SK-N-SH (cell line): ENCODE results near the gene MAPK10. TPM values are rescaled to one million over a fixed set of nuclear protein-coding genes. Genes with fewer than 3 reads are reported as not detected.

Source experiments
- CTCF ChIA-PET: fragments of 300-600, 350-600 bp; formaldehyde crosslinking; extraction: SDS; loops from one replicate; lab custom pipeline; 2021; lab: Yijun Ruan, JAX
- POLR2A ChIA-PET: fragments of 350-600 bp; sonication (Branson Sonifier 250); formaldehyde crosslinking; extraction: SDS; loops from one replicate; lab custom pipeline; 2020; ENCODE audit warnings: antibody characterized with exemption, inconsistent platforms; lab: Yijun Ruan, JAX
- DNase-seq: peaks from one replicate; pipeline ENCODE4 v3.0.0; 2012
- H2AFZ ChIP-seq: fragments of 200-600 bp; sonication (generic); 2 replicates; pipeline ENCODE4 v1.8.1; 2016; ENCODE audit warnings: antibody characterized with exemption, mild to moderate bottlenecking, low read depth
- H3F3A ChIP-seq: fragments of 200-600 bp; sonication (generic); replicated peaks from 2 replicates; pipeline ENCODE3; 2016; ENCODE audit warnings: antibody characterized with exemption, mild to moderate bottlenecking; ENCODE audit not compliant: insufficient read depth
- H3K27ac ChIP-seq, 2 experiments: fragments of 200-500 bp in 1 of 2; fragments of 200-600 bp in 1 of 2; sonication (Bioruptor generic) in 1 of 2; sonication (generic), shearing (Covaris generic) in 1 of 2; 2 replicates each; pipeline versions ENCODE4 v1.5.1 to v1.6.1; 2014 to 2016; ENCODE audit warnings: low read depth in 2 of 2, inconsistent platforms in 1 of 2, low read length in 1 of 2, mild to moderate bottlenecking in 1 of 2, mixed read lengths in 1 of 2
- H3K27me3 ChIP-seq: fragments of 200-600 bp; sonication (generic), shearing (Covaris generic); 2 replicates; pipeline ENCODE4 v1.6.1; 2016; ENCODE audit warnings: mixed run types; ENCODE audit not compliant: insufficient read depth
- H3K36me3 ChIP-seq, 2 experiments: fragments of 200-500 bp in 1 of 2; fragments of 200-600 bp in 1 of 2; sonication (Bioruptor generic) in 1 of 2; sonication (generic) in 1 of 2; replicated peaks in 1 of 2; 2 replicates each; pipeline versions ENCODE3 to v1.5.1; 2014 to 2016; ENCODE audit warnings: low read length in 1 of 2, mild to moderate bottlenecking in 1 of 2; ENCODE audit not compliant: insufficient read depth in 2 of 2, control insufficient read depth in 1 of 2
- H3K4me1 ChIP-seq, 2 experiments: fragments of 200-500 bp in 1 of 2; fragments of 200-600 bp in 1 of 2; sonication (Bioruptor generic) in 1 of 2; sonication (generic), shearing (Covaris generic) in 1 of 2; 2 replicates each; pipeline versions ENCODE4 v1.5.1 to v1.6.1; 2014 to 2016; ENCODE audit warnings: low read depth in 1 of 2, low read length in 1 of 2, mixed run types in 1 of 2; ENCODE audit not compliant: insufficient read depth in 2 of 2, control insufficient read depth in 1 of 2
- H3K4me2 ChIP-seq: fragments of 200-600 bp; sonication (generic), shearing (Covaris generic); 2 replicates; pipeline ENCODE4 v1.6.1; 2017; ENCODE audit warnings: mixed run types
- H3K4me3 ChIP-seq, 2 experiments: fragments of 200-500 bp in 1 of 2; fragments of 200-600 bp in 1 of 2; sonication (Bioruptor generic) in 1 of 2; sonication (generic), shearing (Covaris generic) in 1 of 2; 2 replicates each; pipeline versions ENCODE4 v1.5.1 to v1.8.1; 2014 to 2016; ENCODE audit warnings: low read depth in 2 of 2, inconsistent platforms in 1 of 2, low read length in 1 of 2, mild to moderate bottlenecking in 1 of 2, mixed read lengths in 1 of 2, moderate library complexity in 1 of 2
- H3K79me2 ChIP-seq: fragments of 200-600 bp; sonication (generic); 2 replicates; pipeline ENCODE4 v1.8.1; 2017; ENCODE audit warnings: mild to moderate bottlenecking; ENCODE audit not compliant: insufficient read depth
- H3K9ac ChIP-seq: fragments of 200-600 bp; sonication (generic); 2 replicates; pipeline ENCODE4 v1.6.1; 2017; ENCODE audit warnings: mixed run types
- H3K9me2 ChIP-seq: fragments of 200-600 bp; sonication (generic); 2 replicates; pipeline ENCODE4 v1.6.1; 2017; ENCODE audit warnings: mixed run types
- H3K9me3 ChIP-seq: fragments of 200-600 bp; sonication (generic); 2 replicates; pipeline ENCODE4 v1.6.1; 2017; ENCODE audit warnings: mixed run types, mild to moderate bottlenecking, moderate library complexity
- H4K20me1 ChIP-seq: fragments of 200-600 bp; sonication (generic); 2 replicates; pipeline ENCODE4 v1.6.1; 2017; ENCODE audit warnings: mild to moderate bottlenecking, mixed run types; ENCODE audit not compliant: insufficient read depth
- CHD2 ChIP-seq: fragments of 150-350 bp; IDR thresholded peaks from 2 replicates; pipeline ENCODE4 v1.6.1; 2018; ENCODE audit warnings: low read length; ENCODE audit not compliant: partially characterized antibody
- ELF1 ChIP-seq: IDR thresholded peaks from 2 replicates; pipeline ENCODE4 v1.4.0; 2012
- EP300 ChIP-seq, 2 experiments: IDR thresholded peaks; 2 replicates each; pipeline versions ENCODE4 v1.4.0 to v1.6.1; 2012; ENCODE audit warnings: borderline replicate concordance in 1 of 2, low read depth in 1 of 2, low read length in 1 of 2
- FOXJ3 ChIP-seq: sonication (generic); formaldehyde crosslinking; IDR thresholded peaks from 2 replicates; pipeline ENCODE4 v1.5.1; 2020; ENCODE audit warnings: mild to moderate bottlenecking, missing genetic modification reagents
- FOXM1 ChIP-seq: IDR thresholded peaks from 2 replicates; pipeline ENCODE4 v1.4.0; 2012; ENCODE audit warnings: low read depth, mild to moderate bottlenecking
- JUND ChIP-seq: IDR thresholded peaks from 2 replicates; pipeline ENCODE4 v1.4.0; 2012
- MXI1 ChIP-seq: IDR thresholded peaks from 2 replicates; pipeline ENCODE4 v1.6.1; 2012; ENCODE audit warnings: mild to moderate bottlenecking, low read depth, low read length, improper control_type of control experiment
- POLR2AphosphoS5 ChIP-seq: IDR thresholded peaks from 2 replicates; pipeline ENCODE4 v1.6.1; 2012; ENCODE audit warnings: low read depth, low read length
- RAD21 ChIP-seq: IDR thresholded peaks from 2 replicates; pipeline ENCODE4 v1.6.1; 2012; ENCODE audit warnings: mild to moderate bottlenecking, low read length
- RCOR1 ChIP-seq: fragments of 150-350 bp; IDR thresholded peaks from 2 replicates; pipeline ENCODE4 v1.6.1; 2017; ENCODE audit warnings: antibody characterized with exemption, low read length
- RFX5 ChIP-seq: IDR thresholded peaks from 2 replicates; pipeline ENCODE4 v1.6.1; 2012; ENCODE audit warnings: mild to moderate bottlenecking, improper control_type of control experiment, low read length
- RXRA ChIP-seq: IDR thresholded peaks from 2 replicates; pipeline ENCODE4 v1.4.0; 2012; ENCODE audit warnings: low read depth, mild to moderate bottlenecking, borderline replicate concordance
- SIN3A ChIP-seq: IDR thresholded peaks from 2 replicates; pipeline ENCODE4 v1.6.1; 2012; ENCODE audit warnings: low read depth, mild to moderate bottlenecking, low read length, moderate library complexity, borderline replicate concordance
- SMC3 ChIP-seq: IDR thresholded peaks from 2 replicates; pipeline ENCODE4 v1.6.1; 2012; ENCODE audit warnings: low read depth, low read length, improper control_type of control experiment
- TEAD4 ChIP-seq: IDR thresholded peaks from 2 replicates; pipeline ENCODE4 v1.4.0; 2012; ENCODE audit warnings: mild to moderate bottlenecking, borderline replicate concordance; ENCODE audit not compliant: insufficient read depth
- YY1 ChIP-seq: IDR thresholded peaks from 2 replicates; pipeline ENCODE4 v1.4.0; 2012; ENCODE audit warnings: low read depth, mild to moderate bottlenecking
- WGBS: methylation state at CpG from one replicate; pipeline ENCODE4 v1.1.6; 2017; ENCODE audit warnings: low lambda C conversion rate; 5-methylcytosine and 5-hydroxymethylcytosine counted together
- polyA plus RNA-seq, 3 experiments: library from polyadenylated mRNA; depleted of rRNA; stranded (reverse); fragments of >200 nt; gene quantifications; 2 replicates each; pipeline ENCODE4 v1.2.3, GENCODE V29; 2012
- TF ChIP-seq, protein P1 (sequence below): IDR thresholded peaks from 2 replicates; pipeline ENCODE4; 2012
- TF ChIP-seq, protein P2 (sequence below): IDR thresholded peaks from 2 replicates; pipeline ENCODE4 v1.6.1; 2012; ENCODE audit warnings: mild to moderate bottlenecking, low read depth, low read length, moderate library complexity
- TF ChIP-seq, protein P3 (sequence below): fragments of 200-600 bp; sonication (generic); IDR thresholded peaks from 2 replicates; pipeline ENCODE4 v1.6.1; 2017; ENCODE audit warnings: antibody characterized with exemption, mild to moderate bottlenecking, moderate library complexity
- TF ChIP-seq, protein P4 (sequence below): fragments of 150-350 bp; IDR thresholded peaks from 2 replicates; pipeline ENCODE4 v1.6.1; 2016; ENCODE audit warnings: mild to moderate bottlenecking, low read depth, low read length

Gene MAPK10
- polyA plus RNA-seq, 1 of the 3 experiments (the other 2 are of a cell fraction): 8.1 TPM

DNA sequence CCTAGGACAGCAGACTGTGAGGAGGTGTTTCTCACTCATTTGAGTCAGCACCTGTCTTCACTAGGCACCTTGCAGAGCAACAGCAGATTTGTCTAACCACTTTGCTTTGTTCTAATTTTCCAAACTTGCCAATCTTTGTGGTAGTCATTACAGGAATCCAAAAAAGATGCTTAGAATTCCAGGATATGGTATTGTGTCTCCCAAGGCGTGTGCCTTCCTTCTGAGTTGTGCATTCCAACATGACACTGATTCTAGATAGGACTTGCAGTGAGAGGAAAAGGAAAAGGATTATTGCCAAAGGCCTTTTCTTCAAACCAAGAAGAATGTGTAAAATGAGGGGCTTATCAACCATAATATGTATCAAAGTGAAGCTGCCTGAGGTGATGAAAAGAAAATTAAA, 126.2 kb downstream of the MAPK10 start (continued):
- peak; percentile 83; the same call in 1 of the 2 replicates for TF ChIP-seq TEAD4
- TF ChIP-seq FOXJ3: no peak
- peak; percentile 38 to 77; a peak in 3 of 4 replicates for TF ChIP-seq EP300 (IDR thresholded peaks at IDR 0.05; ENCODE audit: borderline replicate concordance in 1 of 2, low read depth in 1 of 2, low read length in 1 of 2)
- no peak for TF ChIP-seq YY1

DNA sequence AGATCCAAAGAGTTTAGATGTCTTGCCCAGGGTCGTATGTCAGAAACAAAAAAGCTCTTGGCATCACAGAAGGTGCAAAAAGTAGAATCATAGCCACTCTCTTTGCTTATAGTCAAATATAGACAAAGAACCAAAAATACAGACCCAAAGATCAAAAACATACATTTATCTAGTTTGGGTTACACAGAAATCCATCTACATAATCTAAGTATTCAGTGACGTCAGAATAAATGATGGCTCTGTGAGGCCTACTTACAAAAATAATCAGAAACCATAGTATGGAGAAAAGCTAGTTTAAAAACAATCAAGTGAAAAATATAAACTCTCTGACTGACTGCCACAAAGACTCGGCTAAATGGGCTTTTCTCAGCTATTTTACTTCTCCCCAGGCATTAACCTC, 126.8 kb downstream of the MAPK10 start:
- 89% methylated on average over 3 of the region's 3 CpGs for WGBS
- H3K4me2 ChIP-seq: no peak overlapping the region; the same call in 1 of the 2 replicates
- POLR2A ChIA-PET: no interaction called here
- no peak overlapping the region for H2AFZ ChIP-seq
- no peaks in the 10 kb centered on the region for H3F3A ChIP-seq
- H3K9me2 ChIP-seq: no peaks in the 10 kb centered on the region
- H3K9ac ChIP-seq: no peak overlapping the region
- CTCF ChIA-PET: no interaction called here
- no peaks in the 10 kb centered on the region; a peak in 1 of 4 replicates for H3K4me1 ChIP-seq
- no peaks in the 10 kb centered on the region for H3K36me3 ChIP-seq
- TF ChIP-seq POLR2AphosphoS5: no peak
- no peak for TF ChIP-seq RXRA
- no peak for TF ChIP-seq FOXJ3
- TF ChIP-seq, protein P1, sequence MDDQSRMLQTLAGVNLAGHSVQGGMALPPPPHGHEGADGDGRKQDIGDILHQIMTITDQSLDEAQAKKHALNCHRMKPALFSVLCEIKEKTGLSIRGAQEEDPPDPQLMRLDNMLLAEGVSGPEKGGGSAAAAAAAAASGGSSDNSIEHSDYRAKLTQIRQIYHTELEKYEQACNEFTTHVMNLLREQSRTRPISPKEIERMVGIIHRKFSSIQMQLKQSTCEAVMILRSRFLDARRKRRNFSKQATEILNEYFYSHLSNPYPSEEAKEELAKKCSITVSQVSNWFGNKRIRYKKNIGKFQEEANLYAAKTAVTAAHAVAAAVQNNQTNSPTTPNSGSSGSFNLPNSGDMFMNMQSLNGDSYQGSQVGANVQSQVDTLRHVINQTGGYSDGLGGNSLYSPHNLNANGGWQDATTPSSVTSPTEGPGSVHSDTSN: no peak
- TF ChIP-seq MXI1: no peak
- no peak for TF ChIP-seq SMC3
- no peak for TF ChIP-seq FOXM1
- TF ChIP-seq CHD2: no peak
- TF ChIP-seq SIN3A: no peak
- H3K79me2 ChIP-seq: no peaks in the 10 kb centered on the region
- H3K9me3 ChIP-seq: no peaks in the 10 kb centered on the region
- H3K4me3 ChIP-seq: no peak overlapping the region; a peak in 1 of 4 replicates
- H4K20me1 ChIP-seq: no peaks in the 10 kb centered on the region
- DNase-seq: no peak
- H3K27me3 ChIP-seq: no peaks in the 10 kb centered on the region
- peak overlapping the region in 1 of 2 experiments; percentile 72; a peak in 2 of 4 replicates for H3K27ac ChIP-seq

DNA sequence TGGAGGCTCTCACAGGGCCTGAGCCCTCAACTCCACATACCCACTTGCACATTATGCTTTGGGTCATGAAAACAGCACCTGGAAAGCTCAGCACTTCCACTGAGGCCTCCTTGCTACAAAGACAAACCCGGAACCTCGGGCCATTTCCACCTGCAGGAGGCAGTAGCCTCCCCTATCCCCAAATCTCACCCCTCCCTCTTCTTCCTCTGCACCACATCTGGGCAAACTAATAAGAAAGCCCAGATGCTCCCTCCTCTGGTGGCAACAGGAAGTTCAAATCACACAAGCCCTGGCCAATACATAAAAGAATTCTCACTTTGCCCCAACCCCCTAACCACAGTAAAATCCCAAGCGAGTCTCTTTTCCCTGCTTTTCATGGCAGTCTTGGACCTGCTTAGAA, 136.4 kb downstream of the MAPK10 start:
- no peaks in the 10 kb centered on the region for H4K20me1 ChIP-seq
- no peak overlapping the region for H3K4me2 ChIP-seq
- CTCF ChIA-PET: interaction anchor here (0.9 to 1.4 kb wide), 3 partner anchors 39 to 427 kb away, joined by 3 read pairs; no protein-coding TSS in a partner anchor
- TF ChIP-seq RAD21 (peak; percentile 58), FOXJ3 (no peak), RFX5 (no peak), RCOR1 (no peak), MXI1 (no peak), SMC3 (peak; percentile 44), JUND (no peak), ELF1 (no peak)
- TF ChIP-seq, protein P2, sequence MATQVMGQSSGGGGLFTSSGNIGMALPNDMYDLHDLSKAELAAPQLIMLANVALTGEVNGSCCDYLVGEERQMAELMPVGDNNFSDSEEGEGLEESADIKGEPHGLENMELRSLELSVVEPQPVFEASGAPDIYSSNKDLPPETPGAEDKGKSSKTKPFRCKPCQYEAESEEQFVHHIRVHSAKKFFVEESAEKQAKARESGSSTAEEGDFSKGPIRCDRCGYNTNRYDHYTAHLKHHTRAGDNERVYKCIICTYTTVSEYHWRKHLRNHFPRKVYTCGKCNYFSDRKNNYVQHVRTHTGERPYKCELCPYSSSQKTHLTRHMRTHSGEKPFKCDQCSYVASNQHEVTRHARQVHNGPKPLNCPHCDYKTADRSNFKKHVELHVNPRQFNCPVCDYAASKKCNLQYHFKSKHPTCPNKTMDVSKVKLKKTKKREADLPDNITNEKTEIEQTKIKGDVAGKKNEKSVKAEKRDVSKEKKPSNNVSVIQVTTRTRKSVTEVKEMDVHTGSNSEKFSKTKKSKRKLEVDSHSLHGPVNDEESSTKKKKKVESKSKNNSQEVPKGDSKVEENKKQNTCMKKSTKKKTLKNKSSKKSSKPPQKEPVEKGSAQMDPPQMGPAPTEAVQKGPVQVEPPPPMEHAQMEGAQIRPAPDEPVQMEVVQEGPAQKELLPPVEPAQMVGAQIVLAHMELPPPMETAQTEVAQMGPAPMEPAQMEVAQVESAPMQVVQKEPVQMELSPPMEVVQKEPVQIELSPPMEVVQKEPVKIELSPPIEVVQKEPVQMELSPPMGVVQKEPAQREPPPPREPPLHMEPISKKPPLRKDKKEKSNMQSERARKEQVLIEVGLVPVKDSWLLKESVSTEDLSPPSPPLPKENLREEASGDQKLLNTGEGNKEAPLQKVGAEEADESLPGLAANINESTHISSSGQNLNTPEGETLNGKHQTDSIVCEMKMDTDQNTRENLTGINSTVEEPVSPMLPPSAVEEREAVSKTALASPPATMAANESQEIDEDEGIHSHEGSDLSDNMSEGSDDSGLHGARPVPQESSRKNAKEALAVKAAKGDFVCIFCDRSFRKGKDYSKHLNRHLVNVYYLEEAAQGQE: no peak
- TF ChIP-seq, protein P3, sequence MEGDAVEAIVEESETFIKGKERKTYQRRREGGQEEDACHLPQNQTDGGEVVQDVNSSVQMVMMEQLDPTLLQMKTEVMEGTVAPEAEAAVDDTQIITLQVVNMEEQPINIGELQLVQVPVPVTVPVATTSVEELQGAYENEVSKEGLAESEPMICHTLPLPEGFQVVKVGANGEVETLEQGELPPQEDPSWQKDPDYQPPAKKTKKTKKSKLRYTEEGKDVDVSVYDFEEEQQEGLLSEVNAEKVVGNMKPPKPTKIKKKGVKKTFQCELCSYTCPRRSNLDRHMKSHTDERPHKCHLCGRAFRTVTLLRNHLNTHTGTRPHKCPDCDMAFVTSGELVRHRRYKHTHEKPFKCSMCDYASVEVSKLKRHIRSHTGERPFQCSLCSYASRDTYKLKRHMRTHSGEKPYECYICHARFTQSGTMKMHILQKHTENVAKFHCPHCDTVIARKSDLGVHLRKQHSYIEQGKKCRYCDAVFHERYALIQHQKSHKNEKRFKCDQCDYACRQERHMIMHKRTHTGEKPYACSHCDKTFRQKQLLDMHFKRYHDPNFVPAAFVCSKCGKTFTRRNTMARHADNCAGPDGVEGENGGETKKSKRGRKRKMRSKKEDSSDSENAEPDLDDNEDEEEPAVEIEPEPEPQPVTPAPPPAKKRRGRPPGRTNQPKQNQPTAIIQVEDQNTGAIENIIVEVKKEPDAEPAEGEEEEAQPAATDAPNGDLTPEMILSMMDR: peak; percentile 61
- TF ChIP-seq, protein P4, sequence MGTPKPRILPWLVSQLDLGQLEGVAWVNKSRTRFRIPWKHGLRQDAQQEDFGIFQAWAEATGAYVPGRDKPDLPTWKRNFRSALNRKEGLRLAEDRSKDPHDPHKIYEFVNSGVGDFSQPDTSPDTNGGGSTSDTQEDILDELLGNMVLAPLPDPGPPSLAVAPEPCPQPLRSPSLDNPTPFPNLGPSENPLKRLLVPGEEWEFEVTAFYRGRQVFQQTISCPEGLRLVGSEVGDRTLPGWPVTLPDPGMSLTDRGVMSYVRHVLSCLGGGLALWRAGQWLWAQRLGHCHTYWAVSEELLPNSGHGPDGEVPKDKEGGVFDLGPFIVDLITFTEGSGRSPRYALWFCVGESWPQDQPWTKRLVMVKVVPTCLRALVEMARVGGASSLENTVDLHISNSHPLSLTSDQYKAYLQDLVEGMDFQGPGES: no peak
- H3K27ac ChIP-seq: no peak overlapping the region
- peaks cover 6% of the 10 kb centered on the region for H3F3A ChIP-seq
- peaks cover 0 to 6% of the 10 kb centered on the region in 2 experiments; a peak in 1 of 4 replicates for H3K4me1 ChIP-seq
- no peaks in the 10 kb centered on the region for H3K79me2 ChIP-seq
- POLR2A ChIA-PET: no interaction called here
- H2AFZ ChIP-seq: no peak overlapping the region
- no peak overlapping the region for H3K4me3 ChIP-seq
- H3K9me2 ChIP-seq: no peaks in the 10 kb centered on the region
- no peaks in the 10 kb centered on the region for H3K36me3 ChIP-seq
- no peak overlapping the region for H3K9ac ChIP-seq
- H3K27me3 ChIP-seq: no peaks in the 10 kb centered on the region
- H3K9me3 ChIP-seq: no peaks in the 10 kb centered on the region
- WGBS: 45% methylated on average over 1 of the region's 3 CpGs
- peak; percentile 11 for DNase-seq
